ENCODE data around the gene IRX5. TPM values are rescaled to one million over a fixed set of nuclear protein-coding genes. Genes with fewer than 3 reads are reported as not detected.
A peak's percentile ranks its signal among the peaks of the same experiment; 100 is the strongest.

The IRX5 gene
- total RNA-seq: 12.7 and 14.0 TPM in 2 replicates
- 6.6 TPM for polyA plus RNA-seq (2012)

- peak; percentile 98 for DNase-seq (ENCODE audit: low read depth)
Measured at GRCh38 chr16:54930005-54930868, at the start of gene IRX5. Gene IRX5, plus strand, starts transcription at chr16:54930865. Its CDS starts 334 bp downstream, at chr16:54931199.

- DNase-seq (ENCODE audit: low read depth): no peak
Measured at GRCh38 chr16:54882556-54882955, 48.1 kb upstream of the IRX5 start.

GRCh38 chr16:54883358-54883757 is 47.3 kb upstream of the IRX5 start:
- no peak for DNase-seq (ENCODE audit: low read depth)

- DNase-seq (ENCODE audit: low read depth): no peak
Measured at GRCh38 chr16:54886078-54886477, 44.6 kb upstream of the IRX5 start.

GRCh38 chr16:54890381-54890780 is 40.3 kb upstream of the IRX5 start:
- no peak for DNase-seq (ENCODE audit: low read depth)

- peak; percentile 6 for DNase-seq (ENCODE audit: low read depth)
Measured at GRCh38 chr16:54891346-54891745, 39.3 kb upstream of the IRX5 start.

GRCh38 chr16:54892981-54893380 is 37.7 kb upstream of the IRX5 start:
- no peak for DNase-seq (ENCODE audit: low read depth)

GRCh38 chr16:54897930-54898329 is 32.7 kb upstream of the IRX5 start:
- no peak for DNase-seq (ENCODE audit: low read depth)

GRCh38 chr16:54901606-54902005 is 29.1 kb upstream of the IRX5 start:
- no peak for DNase-seq (ENCODE audit: low read depth)

- DNase-seq (ENCODE audit: low read depth): no peak
Measured at GRCh38 chr16:54903047-54903446, 27.6 kb upstream of the IRX5 start.

- no peak for DNase-seq (ENCODE audit: low read depth)
Measured at GRCh38 chr16:54911079-54911478, 19.6 kb upstream of the IRX5 start.

- DNase-seq (ENCODE audit: low read depth): no peak
Measured at GRCh38 chr16:54912720-54913119, 17.9 kb upstream of the IRX5 start.

GRCh38 chr16:54921206-54921824 is 9.3 kb upstream of the IRX5 start:
- DNase-seq (ENCODE audit: low read depth): no peak

GRCh38 chr16:54923055-54923473 is 7.6 kb upstream of the IRX5 start:
- DNase-seq (ENCODE audit: low read depth): peak; percentile 32

- DNase-seq (ENCODE audit: low read depth): no peak
Measured at GRCh38 chr16:54923988-54924387, 6.7 kb upstream of the IRX5 start.

GRCh38 chr16:54926166-54926838 is 4.4 kb upstream of the IRX5 start:
- DNase-seq (ENCODE audit: low read depth): no peak

GRCh38 chr16:54927125-54928015 is 3.3 kb upstream of the IRX5 start:
- no peak for DNase-seq (ENCODE audit: low read depth)

GRCh38 chr16:54928016-54928356 is 2.7 kb upstream of the IRX5 start:
- DNase-seq (ENCODE audit: low read depth): peak; percentile 52

- DNase-seq (ENCODE audit: low read depth): peak; percentile 81
Measured at GRCh38 chr16:54928411-54929089, 2.1 kb upstream of the IRX5 start.

Measured in myocyte (in vitro differentiated cells).